ENCODE results near the gene ANKRD23.
"Not testable (repeated sequence)": the region's sequence is repeated elsewhere in the genome, so short reads cannot be mapped to it uniquely, and the experiment has no call there.

ANKRD23 gene

DNA sequence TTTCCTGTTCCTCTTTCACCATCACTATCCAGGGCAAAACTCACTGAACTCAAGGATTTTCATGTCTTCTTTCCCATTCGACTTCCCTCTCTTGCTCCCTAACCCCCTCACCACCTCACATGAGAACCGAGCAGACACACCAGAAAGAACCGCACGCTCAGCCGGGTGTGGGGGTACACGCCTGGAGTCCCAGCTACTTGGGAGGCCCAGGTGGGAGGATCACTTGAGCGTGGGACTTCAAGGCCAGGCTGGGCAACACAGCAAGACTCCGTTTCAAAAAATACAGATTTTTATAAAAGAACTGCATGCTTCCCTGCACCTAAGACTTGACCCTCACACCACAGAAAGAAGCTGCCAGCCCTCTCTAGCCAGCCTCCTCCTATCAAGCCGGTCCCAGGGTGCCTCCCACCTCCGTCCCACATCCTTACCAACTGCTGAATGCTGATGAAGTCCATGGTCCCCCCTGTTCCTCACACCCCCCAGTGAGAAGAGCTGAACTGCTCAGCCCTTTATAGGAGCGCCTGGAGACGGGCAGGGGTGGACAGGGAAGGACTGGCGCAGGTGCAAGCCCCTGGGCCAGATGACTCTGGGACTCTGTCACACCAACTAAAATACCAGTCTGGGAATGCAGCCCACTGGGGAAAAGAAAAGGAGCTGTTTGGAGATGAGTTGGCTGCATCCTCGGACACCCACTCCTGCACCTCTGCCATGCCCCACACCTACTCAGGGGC lies at the start of gene ANKRD23:
ANKRD23 (minus strand) TSS at position 484 of the 731 bp plus-strand sequence; CDS start at position 455, 29 bp downstream.
- no peak for DNase-seq (ENCODE audit: low spot score)
- TF ChIP-seq, protein P1, sequence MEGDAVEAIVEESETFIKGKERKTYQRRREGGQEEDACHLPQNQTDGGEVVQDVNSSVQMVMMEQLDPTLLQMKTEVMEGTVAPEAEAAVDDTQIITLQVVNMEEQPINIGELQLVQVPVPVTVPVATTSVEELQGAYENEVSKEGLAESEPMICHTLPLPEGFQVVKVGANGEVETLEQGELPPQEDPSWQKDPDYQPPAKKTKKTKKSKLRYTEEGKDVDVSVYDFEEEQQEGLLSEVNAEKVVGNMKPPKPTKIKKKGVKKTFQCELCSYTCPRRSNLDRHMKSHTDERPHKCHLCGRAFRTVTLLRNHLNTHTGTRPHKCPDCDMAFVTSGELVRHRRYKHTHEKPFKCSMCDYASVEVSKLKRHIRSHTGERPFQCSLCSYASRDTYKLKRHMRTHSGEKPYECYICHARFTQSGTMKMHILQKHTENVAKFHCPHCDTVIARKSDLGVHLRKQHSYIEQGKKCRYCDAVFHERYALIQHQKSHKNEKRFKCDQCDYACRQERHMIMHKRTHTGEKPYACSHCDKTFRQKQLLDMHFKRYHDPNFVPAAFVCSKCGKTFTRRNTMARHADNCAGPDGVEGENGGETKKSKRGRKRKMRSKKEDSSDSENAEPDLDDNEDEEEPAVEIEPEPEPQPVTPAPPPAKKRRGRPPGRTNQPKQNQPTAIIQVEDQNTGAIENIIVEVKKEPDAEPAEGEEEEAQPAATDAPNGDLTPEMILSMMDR (IDR thresholded peaks at IDR 0.05; ENCODE audit: extremely low read depth, missing control alignments): no peak

DNA sequence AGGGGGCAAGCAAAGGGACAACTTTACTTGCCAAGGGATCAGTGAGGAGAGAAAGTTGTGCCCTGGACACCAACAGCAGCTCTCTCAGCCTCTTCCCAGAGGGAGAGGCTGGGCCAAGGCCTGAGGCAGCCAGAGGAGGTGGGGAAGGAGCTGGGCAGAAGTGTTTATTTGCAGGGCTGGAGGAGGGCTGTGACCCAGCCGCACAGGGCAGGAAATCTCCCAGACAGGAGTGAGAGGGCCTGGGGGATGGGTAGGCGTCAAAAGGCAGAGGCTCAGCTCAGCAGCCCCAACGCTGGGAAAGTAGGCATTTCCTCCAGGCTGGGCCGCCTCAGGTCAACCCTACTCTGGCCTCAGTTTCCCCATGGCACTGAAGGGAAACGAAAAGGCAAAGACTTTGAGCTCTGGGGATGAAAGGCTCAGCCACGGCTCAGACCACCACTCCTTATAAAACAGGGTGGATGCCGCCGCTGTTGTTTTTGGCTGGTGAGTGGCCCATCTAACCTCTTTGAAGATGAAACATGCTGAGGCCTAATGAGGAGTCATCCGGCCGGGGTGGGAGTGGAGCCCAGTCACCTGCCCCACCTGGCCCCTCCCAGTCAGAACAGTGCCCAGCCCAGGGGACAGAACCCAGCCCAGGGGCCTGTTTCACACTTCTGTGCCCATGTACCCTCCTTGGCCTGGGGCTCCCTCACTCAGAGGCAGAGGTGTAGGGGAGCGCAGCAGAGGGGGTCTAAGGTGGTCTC lies 47.9 kb upstream of the ANKRD23 start:
- no peak for DNase-seq (ENCODE audit: low spot score)
- TF ChIP-seq, protein P1 (IDR thresholded peaks at IDR 0.05; ENCODE audit: extremely low read depth, missing control alignments): no peak

DNA sequence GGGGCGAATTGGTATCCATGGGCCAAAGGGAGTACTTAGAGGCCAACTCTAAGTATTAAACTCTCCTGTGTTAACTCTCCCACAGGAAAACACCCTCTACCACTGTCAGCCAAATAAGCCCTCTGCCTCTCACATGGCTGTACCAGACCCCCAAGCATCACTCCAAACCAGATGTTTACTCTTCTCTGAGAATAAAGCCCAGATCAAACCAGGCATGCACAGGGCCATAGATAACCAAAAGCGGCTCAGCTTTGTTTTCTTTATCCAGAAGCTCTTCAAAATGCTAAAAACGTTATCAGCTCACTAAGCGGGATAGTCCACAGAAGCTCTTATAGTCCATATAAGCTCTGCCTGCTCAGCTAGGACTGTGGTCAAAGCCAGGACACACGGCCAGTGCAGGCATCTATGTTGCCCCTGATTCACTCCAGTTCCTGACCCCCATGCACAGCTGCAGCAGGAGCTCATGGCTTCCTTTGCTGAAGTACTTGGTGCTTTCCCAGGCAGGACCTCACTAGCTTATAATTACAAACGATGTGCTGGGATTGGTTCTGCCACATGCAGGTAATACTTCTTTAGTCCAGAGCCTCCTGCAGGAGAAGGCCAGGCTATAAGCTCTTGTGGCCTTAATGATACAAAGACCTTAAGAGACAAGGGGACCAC lies 47.0 kb upstream of the ANKRD23 start:
- TF ChIP-seq, protein P1 (IDR thresholded peaks at IDR 0.05; ENCODE audit: extremely low read depth, missing control alignments): no peak
- no peak for DNase-seq (ENCODE audit: low spot score)

DNA sequence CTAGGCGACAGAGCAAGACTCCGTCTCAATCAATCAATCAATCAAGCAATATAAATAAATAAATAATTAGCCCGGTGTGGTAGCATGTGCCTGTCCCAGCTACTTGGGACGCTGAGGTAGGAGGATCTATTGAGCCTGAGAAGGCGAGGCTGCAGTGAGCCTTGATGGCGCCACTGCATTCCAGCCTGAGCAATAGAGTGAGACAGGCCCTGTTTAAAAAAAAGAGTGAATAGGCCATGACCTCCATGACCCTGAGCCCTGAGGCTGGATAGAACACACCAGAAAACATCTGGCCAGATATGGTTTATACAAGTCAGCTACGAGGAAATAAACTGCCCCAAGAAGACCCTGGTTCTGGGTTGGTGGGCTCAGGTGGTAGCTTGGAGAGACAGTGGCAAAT lies 46.4 kb upstream of the ANKRD23 start:
- TF ChIP-seq, protein P1 (IDR thresholded peaks at IDR 0.05; ENCODE audit: extremely low read depth, missing control alignments): no peak
- no peak for DNase-seq (ENCODE audit: low spot score)

DNA sequence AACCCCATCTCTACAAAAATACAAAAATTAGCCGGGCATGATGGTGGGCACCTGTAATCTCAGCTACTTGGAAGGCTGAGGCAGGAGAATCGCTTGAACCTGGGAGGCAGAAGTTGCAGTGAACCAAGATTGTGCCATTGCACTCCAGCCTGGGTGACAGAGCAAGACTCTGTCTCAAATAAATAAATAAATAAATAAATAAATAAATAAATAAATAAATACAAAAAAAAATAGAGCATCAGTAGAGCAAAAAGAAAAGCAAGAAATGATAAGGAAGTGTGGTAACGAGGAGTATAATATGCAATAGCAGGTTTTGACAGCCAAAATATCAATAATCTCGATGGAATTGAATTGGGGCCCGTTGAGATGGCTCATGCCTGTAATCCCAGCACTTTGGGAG lies 45.7 kb upstream of the ANKRD23 start:
- DNase-seq (ENCODE audit: low spot score): not testable (repeated sequence)

DNA sequence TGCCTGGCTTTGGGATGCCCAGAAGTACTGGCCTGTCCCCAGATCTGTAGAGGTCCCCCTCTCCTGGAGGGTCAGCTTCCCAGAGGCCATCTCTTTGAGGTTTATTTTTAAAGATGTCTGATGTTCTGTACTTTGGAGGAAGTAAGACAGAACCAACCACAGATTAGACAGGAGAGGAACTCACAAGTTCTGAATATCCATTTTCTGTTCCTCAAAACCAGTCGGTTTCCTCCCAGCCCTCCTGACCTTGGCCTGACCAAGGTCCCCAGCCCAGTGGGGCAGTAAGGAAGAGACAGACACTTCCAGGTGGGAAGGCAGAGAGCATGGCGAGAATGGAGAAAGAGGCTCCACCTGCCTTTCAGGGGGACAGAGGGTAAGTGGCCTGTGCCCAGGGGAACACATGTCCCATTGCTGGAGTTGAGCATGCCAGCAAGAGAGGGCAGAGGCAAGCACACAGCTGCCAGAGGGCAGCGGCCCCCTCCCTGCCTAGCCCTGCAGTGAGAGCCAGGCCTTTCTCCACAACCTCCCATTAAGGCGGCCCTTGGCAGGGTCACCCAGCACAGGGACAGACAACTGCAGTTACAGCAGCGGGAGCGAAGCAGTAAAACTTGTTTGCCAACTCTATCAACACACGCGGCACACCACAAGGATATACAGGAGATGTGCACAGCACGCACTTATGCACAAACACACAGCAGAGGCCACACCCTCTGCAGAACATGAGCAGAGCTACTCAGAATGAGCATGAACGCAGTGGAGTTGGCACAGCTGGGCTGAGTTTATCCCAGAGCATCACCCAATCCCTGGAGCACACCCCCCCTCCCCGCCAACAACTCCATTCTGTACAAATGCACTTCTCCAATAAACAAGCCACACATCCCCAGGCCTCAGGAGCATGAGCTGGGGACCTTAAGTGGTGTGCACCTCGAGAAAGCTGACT lies 44.5 kb upstream of the ANKRD23 start:
- TF ChIP-seq, protein P1 (IDR thresholded peaks at IDR 0.05; ENCODE audit: extremely low read depth, missing control alignments): no peak
- no peak for DNase-seq (ENCODE audit: low spot score)

DNA sequence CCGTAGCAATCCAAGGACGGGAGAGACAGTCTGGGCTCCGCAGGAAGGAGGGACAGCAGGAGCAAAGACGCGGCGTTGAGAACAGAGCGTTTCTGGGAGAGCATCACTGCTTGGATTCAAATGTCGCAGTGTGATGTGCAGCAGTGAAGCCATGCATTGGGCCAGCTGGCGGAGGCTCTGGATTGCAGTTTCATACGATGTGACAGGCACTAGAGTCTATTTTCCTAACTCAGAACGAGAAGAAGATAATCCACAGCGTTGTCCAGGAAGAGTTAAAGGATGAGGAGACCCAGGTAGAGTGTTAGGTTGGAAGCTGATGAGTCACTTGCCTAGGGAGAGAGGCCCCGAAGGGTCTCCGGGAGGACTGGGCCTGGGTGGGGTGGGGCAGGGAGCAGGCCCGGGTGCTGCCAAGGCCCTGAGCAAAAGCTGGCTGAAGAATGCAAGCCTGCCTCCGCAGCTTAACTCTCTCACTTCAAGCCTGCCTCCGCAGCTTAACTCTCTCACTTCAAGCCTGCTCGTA lies 43.7 kb upstream of the ANKRD23 start:
- DNase-seq (ENCODE audit: low spot score): no peak

More for the DNA sequence above, 43.7 kb upstream of the ANKRD23 start:
- TF ChIP-seq, protein P1 (IDR thresholded peaks at IDR 0.05; ENCODE audit: extremely low read depth, missing control alignments): no peak

Data from GM20000 (cell line).